GM21717 (cell line): ENCODE results near the gene FIBP.

Experiments
- ATAC-seq: cut with Tn5 transposase; IDR thresholded peaks from one replicate; pipeline ENCODE4 v1.9.1; 2021; ENCODE audit warnings: mild to moderate bottlenecking, moderate library complexity; ENCODE audit not compliant: unreplicated experiment

Gene FIBP

DNA sequence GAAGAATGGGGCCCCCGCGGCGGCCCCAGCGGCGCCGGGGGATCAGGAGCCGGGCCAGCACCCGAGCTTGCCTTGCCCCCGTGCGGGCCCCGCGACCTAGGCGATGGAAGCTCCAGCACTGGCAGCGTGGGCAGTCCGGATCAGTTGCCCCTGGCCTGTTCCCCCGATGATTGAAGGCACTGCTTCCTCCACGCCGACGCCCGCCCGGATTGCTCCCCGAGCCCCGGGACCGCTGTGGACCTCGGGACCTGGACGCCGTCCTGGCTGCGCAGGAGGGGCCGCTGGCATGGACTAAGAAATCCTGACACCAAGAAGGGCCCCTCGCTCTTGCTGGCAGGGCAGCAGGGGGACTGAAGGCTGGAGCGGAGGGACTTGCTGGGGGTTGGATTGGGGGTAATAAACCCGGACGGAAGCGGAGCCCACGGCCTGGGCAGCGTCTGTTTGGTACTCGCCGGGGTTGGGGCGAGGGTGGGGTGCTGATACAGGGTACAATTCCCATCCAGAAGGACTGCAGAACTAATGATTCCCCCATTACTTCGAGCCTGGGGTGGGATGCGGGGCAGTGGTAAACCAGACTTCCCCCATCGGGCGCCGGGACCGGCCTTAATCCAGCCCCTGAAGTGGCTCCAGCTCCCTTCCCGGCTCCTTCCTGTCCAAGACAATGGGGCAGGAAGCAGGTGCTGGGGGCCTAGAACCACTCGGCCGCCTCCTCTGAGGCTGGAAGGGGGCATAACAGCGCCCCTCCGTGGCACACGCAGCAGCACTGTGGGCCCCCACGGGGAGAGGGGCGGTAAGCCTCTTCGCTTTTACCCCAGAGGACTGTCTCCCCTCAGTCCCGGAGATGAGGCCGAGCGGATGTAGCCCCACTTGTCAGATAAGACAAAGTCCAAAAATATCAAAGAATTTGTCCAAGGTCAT is 3.2 kb upstream of the FIBP start:
- ATAC-seq = no peak

DNA sequence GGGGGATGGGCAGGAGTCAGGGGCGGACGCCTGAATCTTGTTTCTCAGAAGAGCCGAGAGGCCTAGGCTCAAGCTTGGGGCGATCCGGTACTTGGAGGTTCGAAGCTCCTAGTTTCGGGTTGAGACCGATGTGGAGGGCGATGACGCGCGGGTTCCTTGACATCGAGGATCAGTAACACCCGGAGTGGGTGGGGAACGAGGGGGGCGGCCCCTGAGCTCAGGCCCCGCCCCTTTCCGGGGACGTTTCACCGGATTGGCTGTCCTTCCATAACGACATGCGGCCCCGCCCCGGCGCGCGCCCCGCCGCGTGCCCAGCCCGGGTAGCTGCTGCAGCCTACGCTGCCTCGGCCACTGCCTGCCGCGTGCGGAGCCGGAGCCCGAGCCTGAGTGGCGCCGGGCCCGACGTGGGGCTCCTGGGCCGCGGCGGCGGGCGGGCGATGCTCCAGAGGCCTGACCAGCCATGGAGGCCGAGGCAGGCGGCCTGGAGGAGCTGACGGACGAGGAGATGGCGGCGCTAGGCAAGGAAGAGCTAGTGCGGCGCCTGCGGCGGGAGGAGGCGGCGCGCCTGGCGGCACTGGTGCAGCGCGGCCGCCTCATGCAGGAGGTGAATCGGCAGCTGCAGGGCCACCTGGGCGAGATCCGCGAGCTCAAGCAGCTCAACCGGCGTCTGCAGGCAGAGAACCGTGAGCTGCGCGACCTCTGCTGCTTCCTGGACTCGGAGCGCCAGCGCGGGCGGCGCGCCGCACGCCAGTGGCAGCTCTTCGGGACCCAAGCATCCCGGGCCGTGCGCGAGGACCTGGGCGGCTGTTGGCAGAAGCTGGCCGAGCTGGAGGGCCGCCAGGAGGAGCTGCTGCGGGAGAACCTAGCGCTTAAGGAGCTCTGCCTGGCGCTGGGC is 2.3 kb upstream of the FIBP start, which contains the start of gene CCDC85B:
Gene CCDC85B (plus strand): TSS at position 350 of the 895 bp plus-strand sequence. CDS start 111 bp downstream, at position 461.
- peak; percentile 34 for ATAC-seq

DNA sequence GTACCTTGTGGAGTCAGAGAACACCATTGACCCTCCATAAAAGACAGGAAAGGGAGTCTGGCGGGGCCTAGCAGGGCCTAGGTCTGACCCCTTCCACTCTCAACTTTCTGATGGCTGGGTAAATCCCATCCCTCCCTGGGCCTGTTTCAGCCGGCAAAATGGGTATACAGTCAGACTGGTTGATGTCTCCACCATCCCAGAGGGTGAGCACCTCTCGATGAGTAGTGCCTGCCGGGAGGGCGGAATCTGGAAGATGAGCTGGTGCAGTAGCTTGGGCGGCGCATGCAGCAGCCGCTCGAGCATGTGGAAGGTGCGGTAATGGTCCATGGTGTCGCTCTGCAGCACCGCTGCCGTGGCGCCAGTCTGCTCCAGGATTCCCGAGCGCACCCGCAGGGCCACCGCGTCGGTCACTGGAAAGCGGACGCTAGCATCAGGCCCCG is 528 bp downstream of the FIBP start:
- ATAC-seq = no peak

DNA sequence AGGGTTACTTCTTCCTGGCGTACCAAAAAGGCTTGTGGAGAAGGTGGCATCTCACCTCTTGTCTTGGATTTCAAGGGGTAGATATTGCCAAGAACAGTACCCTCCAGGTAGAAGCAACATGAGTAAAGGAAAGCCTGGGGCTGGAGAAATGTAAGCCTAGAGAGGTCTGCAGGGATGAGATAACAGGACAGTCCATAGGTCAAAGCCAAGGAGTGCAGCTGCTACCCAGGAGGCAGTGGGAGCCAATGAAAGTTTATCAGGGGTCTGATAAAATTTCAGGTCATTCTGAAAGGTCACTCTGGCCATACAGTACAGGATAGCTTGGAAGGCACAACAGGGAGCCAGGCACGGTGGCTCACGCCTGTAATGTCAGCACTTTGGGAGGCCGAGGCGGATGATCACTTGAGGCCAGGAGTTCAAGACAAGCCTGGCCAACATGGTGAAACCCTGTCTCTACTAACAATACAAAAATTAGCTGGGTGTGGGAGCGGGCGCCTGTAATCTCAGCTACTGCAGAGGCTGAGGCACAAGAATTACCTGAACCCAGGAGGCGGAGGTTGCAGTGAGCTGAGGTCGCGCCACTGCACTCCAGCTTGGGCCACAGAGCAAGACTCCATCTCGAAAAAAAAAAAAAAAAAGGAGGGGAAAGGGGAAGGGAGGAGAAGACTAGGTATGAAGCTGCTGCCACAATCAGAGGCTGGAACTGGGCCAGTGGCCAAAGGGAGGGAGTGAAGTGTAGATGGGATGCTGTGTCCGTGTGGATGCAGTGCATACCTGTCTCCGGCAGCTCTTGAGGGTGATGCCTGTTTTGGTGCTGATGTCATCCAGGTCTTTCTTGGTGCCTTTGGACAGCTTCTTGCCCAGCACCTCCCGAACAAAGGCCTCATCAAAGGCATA is 1.2 kb downstream of the FIBP start:
- ATAC-seq = no peak

DNA sequence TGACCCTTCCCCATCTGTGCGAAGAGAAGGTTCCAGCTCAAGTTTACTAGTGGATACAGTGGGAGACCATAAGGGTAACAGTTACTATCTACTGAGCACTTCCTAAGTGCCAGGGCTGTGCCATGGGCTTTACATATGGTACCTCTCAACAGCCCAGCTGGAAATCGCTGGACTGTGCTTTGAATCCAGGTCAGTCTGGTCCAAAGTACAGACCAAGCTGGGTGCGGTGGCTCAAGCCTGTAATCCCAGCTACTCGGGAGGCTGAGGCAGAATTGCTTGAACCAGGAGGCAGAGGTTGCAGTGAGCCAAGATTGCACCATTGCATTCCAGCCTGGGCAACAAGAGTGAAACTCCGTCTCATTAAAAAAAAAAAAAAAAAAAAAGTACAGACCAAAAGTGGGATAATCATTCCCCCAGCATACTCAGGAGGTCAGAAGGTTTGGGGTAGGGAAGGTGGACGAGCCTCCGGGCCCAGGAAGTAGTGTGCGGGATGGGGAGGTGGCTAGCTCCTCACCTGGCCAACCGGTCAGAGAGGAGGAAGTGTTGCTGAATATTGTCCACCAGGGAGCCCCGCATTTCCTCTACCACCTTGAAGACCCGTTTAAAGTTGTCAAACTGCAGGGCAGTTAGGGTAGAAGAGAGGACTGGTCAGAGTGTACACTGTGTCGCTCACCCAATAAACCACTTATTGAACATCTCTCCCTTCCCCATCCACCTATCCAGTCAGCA is 2.3 kb downstream of the FIBP start:
- no peak for ATAC-seq

DNA sequence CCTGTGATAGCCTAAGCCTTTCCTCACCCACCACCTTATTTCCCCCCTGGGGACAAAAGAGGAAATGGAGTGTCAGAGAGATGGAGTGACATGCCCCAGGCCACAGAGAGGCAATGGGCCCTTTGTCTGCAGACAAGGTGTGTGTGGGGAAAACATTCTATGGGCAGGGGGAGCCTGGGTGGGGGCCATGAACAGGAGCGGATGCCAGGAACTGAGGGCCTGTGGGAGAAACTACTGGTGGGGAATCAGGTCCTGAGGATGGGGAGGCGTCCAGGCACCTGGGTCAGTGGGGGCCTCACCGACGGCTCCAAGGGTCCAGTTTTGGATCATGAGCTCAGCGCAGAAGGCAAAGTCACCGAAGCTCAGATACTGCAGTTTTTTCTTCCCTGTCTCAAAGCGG is 3.0 kb downstream of the FIBP start:
- ATAC-seq = no peak

DNA sequence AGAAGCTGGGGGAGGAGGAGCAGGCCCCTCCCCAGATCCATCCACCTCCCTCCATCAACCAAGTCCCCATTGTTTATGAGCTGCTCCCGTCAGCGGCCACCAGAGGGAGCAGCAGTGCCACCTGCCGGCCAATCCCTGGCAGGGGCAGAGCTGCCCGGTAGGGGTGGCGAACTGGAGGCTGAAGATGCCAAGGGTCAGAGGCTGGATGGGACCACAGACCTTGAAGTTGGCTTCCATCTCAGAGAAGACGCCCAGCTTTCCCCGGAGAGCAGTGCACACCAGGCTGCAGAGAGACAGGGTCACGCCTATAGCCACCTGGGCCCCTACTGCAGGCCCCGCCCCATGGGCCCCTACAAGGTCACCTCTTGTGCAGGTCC is 3.6 kb downstream of the FIBP start:
- no peak for ATAC-seq

DNA sequence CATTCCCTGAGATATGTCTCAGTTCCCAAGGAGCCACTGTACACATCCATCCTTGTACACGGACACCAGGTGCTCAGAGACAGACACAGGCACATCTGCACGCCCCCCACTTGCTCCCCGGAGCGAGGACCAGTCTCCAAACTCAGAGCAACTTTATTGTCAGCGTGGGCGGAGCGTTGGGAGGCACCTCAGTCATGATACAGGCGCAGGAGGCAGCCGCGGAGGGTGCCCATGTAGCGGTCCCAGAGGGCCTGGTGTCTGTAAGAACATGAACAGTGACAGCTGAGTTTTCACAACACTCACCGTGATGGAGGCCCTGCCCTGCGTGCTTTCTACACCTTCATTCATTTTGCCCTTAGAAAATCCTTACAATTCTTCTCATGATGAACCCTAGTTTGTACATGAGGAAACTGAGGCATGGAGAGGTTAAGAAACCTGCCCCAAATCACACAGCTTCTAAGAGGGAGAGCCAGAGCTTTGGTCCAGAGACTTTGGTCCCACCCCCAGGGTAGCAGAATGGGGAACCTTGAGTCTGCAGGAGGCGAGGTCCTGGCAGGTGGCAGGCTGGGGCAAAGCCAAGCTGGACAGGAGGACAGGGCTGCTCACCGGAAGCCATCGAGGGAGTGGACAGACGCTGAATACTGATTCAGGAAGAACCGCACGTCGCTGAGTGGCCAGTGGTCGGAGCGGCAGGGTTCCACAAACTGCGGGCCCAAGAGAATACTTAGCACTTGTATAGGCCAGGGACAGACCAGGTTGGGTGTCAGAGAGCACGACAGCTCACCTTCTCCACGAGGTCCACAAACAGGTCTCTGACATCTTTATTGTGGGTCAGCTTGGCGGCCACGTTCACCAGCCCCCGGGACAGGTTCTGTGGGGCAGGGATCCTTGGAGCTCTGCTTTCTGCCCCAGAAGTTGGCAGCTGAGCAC is 4.2 kb downstream of the FIBP start:
- ATAC-seq = no peak

DNA sequence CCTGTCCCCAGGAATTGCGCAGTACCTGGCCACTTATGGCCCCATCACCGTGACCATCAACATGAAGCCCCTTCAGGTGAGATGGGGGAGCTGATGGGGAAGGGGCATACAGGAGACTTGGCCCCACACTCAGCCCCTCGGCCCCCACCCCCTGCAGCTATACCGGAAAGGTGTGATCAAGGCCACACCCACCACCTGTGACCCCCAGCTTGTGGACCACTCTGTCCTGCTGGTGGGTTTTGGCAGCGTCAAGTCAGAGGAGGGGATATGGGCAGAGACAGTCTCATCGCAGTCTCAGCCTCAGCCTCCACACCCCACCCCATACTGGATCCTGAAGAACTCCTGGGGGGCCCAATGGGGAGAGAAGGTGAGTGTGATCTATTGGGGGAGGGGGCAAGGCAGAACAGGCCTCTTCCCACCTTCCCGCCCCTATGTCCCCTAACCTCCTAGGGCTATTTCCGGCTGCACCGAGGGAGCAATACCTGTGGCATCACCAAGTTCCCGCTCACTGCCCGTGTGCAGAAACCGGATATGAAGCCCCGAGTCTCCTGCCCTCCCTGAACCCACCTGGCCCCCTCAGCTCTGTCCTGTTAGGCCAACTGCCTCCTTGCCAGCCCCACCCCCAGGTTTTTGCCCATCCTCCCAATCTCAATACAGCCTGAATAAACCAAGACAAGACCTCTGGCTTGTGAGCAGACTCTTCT is 5.1 kb downstream of the FIBP start:
- ATAC-seq = no peak

DNA sequence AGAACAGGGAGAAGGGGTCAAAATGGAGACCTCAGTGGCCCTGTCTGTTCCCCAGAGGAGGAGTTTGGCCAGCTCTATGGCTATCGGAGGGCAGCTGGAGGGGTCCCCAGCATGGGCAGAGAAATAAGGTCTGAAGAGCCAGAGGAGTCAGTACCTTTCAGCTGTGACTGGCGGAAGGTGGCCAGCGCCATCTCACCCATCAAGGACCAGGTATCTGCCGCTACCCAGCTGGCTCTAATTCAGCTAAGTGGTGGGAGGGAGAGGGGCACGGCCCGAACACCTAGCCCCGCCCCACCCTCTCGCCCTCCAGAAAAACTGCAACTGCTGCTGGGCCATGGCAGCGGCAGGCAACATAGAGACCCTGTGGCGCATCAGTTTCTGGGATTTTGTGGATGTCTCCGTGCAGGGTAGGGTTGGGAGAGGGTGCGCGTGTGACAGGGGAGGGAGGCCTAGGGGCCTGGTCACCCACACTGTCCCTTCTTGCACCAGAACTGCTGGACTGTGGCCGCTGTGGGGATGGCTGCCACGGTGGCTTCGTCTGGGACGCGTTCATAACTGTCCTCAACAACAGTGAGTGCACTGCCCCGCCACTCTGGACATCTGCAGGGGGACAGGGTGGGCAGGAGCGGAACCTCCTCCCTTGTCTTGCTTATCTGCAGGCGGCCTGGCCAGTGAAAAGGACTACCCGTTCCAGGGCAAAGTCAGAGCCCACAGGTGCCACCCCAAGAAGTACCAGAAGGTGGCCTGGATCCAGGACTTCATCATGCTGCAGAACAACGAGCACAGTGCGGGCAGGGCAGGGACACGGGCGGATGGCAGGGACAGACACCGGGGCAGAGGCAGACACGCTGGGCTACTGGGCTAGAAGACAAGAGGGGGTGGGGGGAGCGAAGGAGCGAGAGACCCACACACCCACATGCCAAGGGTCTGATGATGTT is 5.9 kb downstream of the FIBP start:
- no peak for ATAC-seq

DNA sequence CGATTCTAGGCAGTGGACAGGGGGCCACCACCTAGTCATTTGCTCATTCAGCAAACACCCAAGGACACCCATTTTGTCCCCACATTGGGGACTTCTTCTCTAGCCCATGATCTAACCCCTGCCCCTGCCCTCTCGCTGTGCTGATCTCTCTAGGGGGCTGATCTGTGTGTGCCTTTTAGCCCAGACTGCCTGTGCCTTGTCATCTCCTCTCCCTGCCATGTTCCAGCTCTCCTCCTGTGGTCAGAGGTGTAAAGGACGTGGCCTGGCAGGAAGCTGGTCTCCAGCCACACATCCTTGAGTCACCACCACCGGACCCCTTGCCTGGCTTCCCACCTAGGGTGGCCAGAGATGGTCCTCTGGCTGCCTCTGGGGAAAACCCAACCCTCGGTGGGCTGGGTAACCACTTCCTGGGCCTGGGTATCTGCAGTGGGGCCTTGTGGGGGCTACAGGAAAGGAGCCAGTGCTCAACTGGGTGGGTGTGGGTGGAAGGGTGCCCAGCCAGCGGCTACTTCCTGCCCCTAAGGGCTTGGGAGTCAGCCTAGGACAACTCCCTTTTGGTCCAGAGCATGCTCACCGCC is 7.3 kb downstream of the FIBP start:
- no peak for ATAC-seq

DNA sequence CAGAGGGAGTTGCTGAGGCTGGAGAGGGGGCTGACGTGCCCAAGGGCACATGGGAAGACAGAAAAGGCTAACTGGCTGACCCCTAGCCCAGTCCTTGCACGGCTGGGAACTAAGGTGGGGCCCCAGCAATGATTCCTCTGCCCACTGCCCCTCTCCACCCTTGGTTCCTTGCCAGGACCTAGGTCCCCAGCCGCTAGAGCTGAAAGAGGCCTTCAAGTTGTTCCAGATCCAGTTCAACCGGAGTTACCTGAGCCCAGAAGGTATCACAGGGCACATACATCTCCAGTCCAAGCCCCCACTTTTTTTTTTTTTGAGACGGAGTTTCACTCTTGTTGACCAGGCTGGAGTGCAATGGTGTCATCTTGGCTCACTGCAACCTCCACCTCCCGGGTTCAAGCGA is 8.2 kb downstream of the FIBP start:
- no peak for ATAC-seq

DNA sequence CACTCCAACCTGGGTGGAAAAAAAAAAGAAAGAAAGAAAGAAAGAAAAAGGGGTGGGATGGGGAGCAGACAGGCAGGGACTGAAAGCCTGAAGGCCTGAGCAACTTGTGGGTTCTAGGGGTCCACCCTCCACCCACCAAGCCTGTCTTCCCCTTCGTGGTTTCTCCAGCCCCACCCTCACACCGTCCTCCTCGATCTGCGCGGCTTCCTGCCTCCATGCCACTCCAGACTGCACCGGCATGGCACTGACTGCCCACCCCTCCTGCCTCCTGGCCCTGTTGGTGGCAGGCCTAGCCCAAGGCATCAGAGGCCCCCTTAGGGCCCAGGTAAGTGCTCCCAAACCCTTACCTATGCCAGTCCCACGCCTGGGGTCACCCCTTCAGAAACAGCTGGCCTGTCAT is 8.7 kb downstream of the FIBP start, which contains the start of gene CTSW:
Gene CTSW (plus strand): TSS at position 221 of the 400 bp plus-strand sequence. CDS start 18 bp downstream, at position 239.
- ATAC-seq = no peak

DNA sequence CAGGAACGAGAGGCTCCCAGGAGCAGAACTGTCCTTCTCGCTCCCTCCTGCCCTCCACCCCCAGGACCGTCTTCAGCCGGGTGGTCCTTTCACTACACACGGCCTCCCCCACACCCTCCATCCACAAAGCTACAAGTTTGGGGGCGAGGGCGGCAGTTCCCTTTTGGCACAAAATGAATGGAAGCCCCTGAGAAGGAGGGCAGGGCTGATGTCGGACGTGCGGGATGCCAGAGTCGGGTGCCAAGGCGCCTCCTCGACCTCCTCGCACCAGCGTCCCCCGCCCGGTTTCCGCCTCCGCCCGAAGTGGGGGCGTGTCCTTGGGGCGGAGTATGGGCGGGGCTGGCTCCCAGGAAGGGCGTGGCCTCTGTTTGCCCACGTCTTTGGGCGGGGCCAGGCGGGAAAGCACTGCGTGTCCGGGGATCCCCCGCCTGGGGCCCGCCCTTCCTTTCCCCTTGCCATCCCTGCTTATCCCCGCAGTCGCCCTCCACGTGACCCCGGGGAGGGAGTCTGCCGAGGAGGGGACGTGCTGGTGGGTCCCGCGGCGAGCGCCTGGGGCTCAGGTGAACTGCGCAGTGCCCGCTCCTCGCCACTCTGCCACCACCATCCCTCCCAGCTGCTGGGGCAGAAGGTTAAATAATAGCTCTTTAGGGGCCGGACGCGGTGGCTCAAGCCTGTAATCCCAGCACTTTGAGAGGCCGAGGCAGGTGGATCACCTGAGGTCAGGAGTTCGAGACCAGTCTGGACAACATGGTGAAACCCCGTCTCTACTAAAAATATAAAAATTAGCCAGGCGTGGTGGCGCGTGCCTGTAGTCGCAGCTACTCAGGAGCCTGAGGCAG is 14.7 kb downstream of the FIBP start:
- ATAC-seq = peak; percentile 65

DNA sequence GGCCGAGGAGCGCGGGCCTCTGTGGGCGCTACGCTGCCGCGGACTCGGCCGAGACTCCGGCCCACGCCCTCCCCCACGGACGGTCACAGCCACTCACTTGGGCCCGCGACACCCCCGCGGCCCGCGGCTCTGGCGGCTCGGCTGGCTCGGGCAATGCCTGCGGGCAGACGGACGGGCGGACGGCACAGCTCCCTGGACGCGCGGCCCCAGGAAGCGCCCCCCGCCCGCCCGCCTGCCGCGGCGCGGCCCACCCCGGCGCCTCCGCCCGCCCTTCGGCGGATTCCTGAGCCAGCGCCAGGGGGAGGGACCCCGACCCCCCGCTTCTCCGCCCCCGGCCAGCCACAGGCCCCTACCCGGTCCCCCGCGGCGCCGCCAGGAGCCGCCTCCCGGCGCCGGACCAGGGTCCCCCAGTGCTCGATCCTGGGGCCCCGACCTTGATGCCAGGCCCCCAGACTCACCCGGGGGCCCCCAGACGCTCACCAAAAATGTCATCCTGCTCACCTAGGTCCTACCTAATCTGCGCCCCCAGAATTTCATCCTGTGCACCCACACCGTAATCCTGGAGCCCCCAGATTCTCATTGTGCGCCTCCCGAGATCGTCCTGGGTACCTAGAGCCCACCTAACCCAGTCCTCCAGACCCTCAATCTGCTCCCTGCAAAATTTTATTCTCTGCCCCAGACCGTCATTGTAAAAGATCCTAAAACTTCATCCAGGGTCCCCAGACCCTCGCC is 15.5 kb downstream of the FIBP start, which contains the start of gene EFEMP2:
Gene EFEMP2 (minus strand): TSS at position 215 of the 732 bp plus-strand sequence. CDS start 446 bp downstream, outside the sequence.
- ATAC-seq = no peak
